OCI-LY3 (cell line): ENCODE data around the gene LDB2.

ENCODE experiments used
- H2AFZ ChIP-seq: fragments of 200-600, 300-600 bp; shearing (Covaris generic); 2 replicates; pipeline ENCODE4 v1.6.0; 2014; ENCODE audit warnings: antibody characterized with exemption, low read depth, low read length
- H3K27ac ChIP-seq: fragments of 200-600, 300-600 bp; sonication (generic); 2 replicates; pipeline ENCODE4 v1.5.1; 2014; ENCODE audit warnings: mild to moderate bottlenecking, low read length, moderate library complexity, mixed read lengths
- H3K27me3 ChIP-seq: fragments of 200-600, 300-600 bp; sonication (generic); 2 replicates; pipeline ENCODE4 v1.6.1; 2014; ENCODE audit warnings: low read depth, low read length, mixed read lengths
- H3K36me3 ChIP-seq: fragments of 200-600, 300-600 bp; sonication (generic); replicated peaks from 2 replicates; pipeline ENCODE3; 2014; ENCODE audit warnings: low read depth, low read length, mixed read lengths
- H3K4me1 ChIP-seq: fragments of 300-600, 200-600 bp; sonication (generic); 2 replicates; pipeline ENCODE4 v1.6.1; 2014; ENCODE audit warnings: low read length, mixed read lengths
- H3K4me2 ChIP-seq: fragments of 200-600, 300-600 bp; sonication (generic); 2 replicates; pipeline ENCODE4 v1.6.1; 2014; ENCODE audit warnings: low read length, mixed read lengths
- H3K4me3 ChIP-seq: fragments of 300-600, 200-600 bp; sonication (generic); 2 replicates; pipeline ENCODE4 v1.5.1; 2014; ENCODE audit warnings: antibody characterized with exemption, mild to moderate bottlenecking, low read length, moderate library complexity
- H3K79me2 ChIP-seq: fragments of 300-600, 200-600 bp; shearing (Covaris generic); 2 replicates; pipeline ENCODE4 v1.6.1; 2014; ENCODE audit warnings: mild to moderate bottlenecking, low read length, mixed read lengths
- H3K9ac ChIP-seq: fragments of 300-600, 200-600 bp; shearing (Covaris generic); 2 replicates; pipeline ENCODE4 v1.6.0; 2014; ENCODE audit warnings: mild to moderate bottlenecking, low read length, moderate library complexity
- H3K9me3 ChIP-seq: fragments of 200-600, 300-600 bp; shearing (Covaris generic); 2 replicates; pipeline ENCODE4 v1.6.1; 2014; ENCODE audit warnings: low read length, mixed read lengths; ENCODE audit not compliant: insufficient read depth
- H4K20me1 ChIP-seq: fragments of 200-600, 300-600 bp; sonication (generic); 2 replicates; pipeline ENCODE4 v1.6.1; 2016; ENCODE audit warnings: low read length, mixed read lengths; ENCODE audit not compliant: insufficient read depth
- EZH2phosphoT487 ChIP-seq: fragments of 200-600 bp; shearing (Covaris generic); IDR thresholded peaks from 2 replicates; pipeline ENCODE4 v1.6.1; 2018; ENCODE audit warnings: antibody characterized with exemption, mixed run types, low read depth
- TF ChIP-seq, protein P1 (sequence below): fragments of 200-600, 300-600 bp; sonication (generic); IDR thresholded peaks from 2 replicates; pipeline ENCODE4 v1.5.1; 2014; ENCODE audit warnings: antibody characterized with exemption, low read length, low read depth

LDB2 gene

DNA sequence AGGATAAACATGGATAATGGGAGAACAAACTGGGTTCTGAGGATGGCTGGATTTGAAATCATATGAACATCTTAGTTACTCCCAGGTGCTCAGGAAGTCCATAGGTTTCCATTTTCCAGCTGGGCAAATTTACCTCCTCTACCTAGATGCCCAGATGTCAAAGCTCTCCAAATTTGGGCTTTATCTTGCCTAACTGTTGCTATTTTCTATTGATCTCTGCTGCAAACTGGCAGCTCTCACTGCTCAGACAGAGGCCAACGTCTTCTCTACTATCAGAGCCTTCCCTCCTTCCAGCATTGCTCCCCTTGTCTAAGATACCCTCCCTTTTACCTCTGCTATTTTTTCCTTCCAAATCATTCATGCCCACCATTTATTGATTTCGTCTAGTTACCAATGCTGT lies 62.1 kb downstream of the LDB2 start:
- Histone ChIP-seq H3K9me3 (no peaks in the 10 kb centered on the region), H3K9ac (no peak overlapping the region), H3K4me1 (no peaks in the 10 kb centered on the region), H3K27ac (no peak overlapping the region), H2AFZ (no peak overlapping the region), H3K27me3 (peaks cover 5% of the 10 kb centered on the region; the same call in 1 of the 2 replicates), H3K4me3 (no peak overlapping the region), H3K36me3 (no peaks in the 10 kb centered on the region), H3K79me2 (no peaks in the 10 kb centered on the region), H4K20me1 (no peaks in the 10 kb centered on the region), H3K4me2 (no peak overlapping the region)
- TF ChIP-seq EZH2phosphoT487, result no peak
- TF ChIP-seq, protein P1, sequence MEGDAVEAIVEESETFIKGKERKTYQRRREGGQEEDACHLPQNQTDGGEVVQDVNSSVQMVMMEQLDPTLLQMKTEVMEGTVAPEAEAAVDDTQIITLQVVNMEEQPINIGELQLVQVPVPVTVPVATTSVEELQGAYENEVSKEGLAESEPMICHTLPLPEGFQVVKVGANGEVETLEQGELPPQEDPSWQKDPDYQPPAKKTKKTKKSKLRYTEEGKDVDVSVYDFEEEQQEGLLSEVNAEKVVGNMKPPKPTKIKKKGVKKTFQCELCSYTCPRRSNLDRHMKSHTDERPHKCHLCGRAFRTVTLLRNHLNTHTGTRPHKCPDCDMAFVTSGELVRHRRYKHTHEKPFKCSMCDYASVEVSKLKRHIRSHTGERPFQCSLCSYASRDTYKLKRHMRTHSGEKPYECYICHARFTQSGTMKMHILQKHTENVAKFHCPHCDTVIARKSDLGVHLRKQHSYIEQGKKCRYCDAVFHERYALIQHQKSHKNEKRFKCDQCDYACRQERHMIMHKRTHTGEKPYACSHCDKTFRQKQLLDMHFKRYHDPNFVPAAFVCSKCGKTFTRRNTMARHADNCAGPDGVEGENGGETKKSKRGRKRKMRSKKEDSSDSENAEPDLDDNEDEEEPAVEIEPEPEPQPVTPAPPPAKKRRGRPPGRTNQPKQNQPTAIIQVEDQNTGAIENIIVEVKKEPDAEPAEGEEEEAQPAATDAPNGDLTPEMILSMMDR, result no peak

DNA sequence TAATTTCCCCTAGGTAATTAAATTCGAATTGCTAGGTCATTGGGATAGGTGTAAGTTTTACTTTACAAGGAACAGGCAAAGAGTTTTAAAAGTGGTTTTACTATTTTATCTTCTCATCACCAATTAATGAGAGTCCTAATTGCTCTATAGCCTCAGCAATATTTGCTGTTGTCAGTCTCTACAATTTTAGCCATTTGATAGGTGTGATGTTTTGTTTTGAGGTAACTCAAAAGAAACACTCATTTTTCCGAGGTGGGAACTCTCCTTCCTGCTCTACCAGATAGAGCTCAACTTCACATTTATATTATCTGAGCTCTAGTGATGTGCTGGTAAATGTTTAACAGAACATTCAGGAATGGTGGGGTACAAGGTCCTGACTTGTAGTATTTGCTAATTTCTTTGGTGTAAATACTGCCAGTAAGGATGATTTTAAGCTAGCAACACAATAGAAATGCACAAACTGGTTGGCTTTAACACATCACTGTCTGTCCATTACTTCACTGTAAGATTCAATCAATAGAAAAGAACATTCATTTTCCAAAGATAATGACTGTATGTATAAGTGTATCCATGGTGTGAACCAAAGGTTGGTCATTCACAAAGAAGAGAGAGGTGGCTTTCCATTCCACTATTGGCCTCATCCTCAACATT lies 62.7 kb downstream of the LDB2 start:
- no peaks in the 10 kb centered on the region for H4K20me1 ChIP-seq
- no peak overlapping the region for H3K27ac ChIP-seq
- no peak overlapping the region for H3K4me2 ChIP-seq
- no peaks in the 10 kb centered on the region for H3K9me3 ChIP-seq
- H3K4me1 ChIP-seq, result no peaks in the 10 kb centered on the region
- peaks cover 8% of the 10 kb centered on the region; the same call in 1 of the 2 replicates for H3K27me3 ChIP-seq
- H3K9ac ChIP-seq, result no peak overlapping the region
- H3K36me3 ChIP-seq, result no peaks in the 10 kb centered on the region
- no peak overlapping the region for H3K4me3 ChIP-seq
- H3K79me2 ChIP-seq, result no peaks in the 10 kb centered on the region
- H2AFZ ChIP-seq, result no peak overlapping the region
- no peak for TF ChIP-seq EZH2phosphoT487
- TF ChIP-seq, protein P1, result no peak

DNA sequence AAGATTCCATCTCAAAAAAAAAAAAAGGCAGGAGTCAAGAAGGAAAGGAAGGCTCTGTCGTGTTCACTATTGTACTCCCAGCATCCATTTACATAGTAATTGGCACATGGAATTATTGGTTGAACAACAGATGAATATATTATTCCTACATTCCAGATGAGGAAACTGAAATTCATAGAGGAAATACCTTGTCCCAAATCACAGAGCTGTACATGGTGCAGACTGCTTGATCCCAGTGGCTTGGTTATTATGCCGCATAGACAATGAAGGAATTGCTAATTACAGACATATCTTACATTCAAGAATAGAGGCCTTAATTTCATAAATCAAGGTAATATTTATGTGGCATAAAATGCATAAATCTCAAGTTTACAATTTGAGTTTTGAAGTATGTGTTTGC lies 63.6 kb downstream of the LDB2 start:
- no peak overlapping the region for H3K27ac ChIP-seq
- H3K4me2 ChIP-seq, result no peak overlapping the region
- H3K4me1 ChIP-seq, result no peaks in the 10 kb centered on the region
- H3K4me3 ChIP-seq, result no peak overlapping the region
- H3K9ac ChIP-seq, result no peak overlapping the region
- H3K27me3 ChIP-seq, result peaks cover 8% of the 10 kb centered on the region; the same call in 1 of the 2 replicates
- no peak overlapping the region for H2AFZ ChIP-seq
- TF ChIP-seq, protein P1, result no peak
- TF ChIP-seq EZH2phosphoT487, result no peak
- no peaks in the 10 kb centered on the region for H3K79me2 ChIP-seq
- H3K9me3 ChIP-seq, result no peaks in the 10 kb centered on the region
- H4K20me1 ChIP-seq, result no peaks in the 10 kb centered on the region
- no peaks in the 10 kb centered on the region for H3K36me3 ChIP-seq

DNA sequence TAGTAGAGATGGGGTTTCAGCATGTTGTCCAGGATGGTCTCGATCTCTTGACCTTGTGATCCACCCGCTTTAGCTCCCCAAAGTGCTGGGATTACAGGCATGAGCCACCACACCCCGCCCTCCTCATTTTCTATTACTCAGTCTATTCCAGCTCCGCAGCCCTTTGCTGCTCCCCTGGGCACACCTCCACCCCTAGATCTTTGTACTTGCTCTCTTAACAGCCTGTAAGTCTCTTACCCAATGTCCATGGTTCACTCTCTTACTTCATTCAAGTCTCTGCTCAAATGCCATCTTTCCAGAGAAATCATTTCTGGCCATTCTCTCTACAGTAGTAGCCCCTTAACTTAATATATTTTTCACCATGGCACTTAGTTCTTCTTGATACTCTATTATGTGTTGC lies 64.7 kb downstream of the LDB2 start:
- Histone ChIP-seq H3K4me1 (no peaks in the 10 kb centered on the region), H2AFZ (no peak overlapping the region), H3K9ac (no peak overlapping the region), H3K79me2 (no peaks in the 10 kb centered on the region), H3K27ac (no peak overlapping the region), H3K4me2 (no peak overlapping the region), H3K36me3 (no peaks in the 10 kb centered on the region), H3K4me3 (no peak overlapping the region), H3K9me3 (no peaks in the 10 kb centered on the region), H4K20me1 (no peaks in the 10 kb centered on the region), H3K27me3 (peaks cover 8% of the 10 kb centered on the region; the same call in 1 of the 2 replicates)
- no peak for TF ChIP-seq EZH2phosphoT487
- TF ChIP-seq, protein P1, result no peak
